Right kidney (tissue), 1 donor: ENCODE results near the gene PHF5A.

Source experiments
- DNase-seq: peaks from one replicate; pipeline ENCODE4 v3.0.0-alpha.2; 2016

Gene PHF5A

DNA sequence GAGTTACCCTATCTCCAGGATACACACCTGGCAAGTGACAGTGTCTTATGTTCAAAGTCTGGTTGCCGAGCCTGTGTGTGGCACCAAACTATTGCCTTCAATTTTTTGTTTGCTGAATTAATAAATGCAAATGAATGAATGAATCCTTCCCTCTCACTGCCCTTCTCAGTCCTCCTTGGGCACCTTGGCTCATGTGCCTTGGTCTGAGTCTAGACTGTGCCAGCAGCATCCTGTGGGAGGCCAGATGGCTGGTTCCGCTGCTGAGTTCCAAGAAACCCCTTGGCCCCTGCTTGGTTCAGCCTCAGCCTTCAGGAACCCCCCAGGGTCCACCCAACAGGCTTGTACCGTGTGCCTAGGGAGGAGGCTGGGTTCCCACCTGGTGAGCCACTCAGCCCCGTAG is 52.9 kb downstream of the PHF5A start:
- DNase-seq: no peak

DNA sequence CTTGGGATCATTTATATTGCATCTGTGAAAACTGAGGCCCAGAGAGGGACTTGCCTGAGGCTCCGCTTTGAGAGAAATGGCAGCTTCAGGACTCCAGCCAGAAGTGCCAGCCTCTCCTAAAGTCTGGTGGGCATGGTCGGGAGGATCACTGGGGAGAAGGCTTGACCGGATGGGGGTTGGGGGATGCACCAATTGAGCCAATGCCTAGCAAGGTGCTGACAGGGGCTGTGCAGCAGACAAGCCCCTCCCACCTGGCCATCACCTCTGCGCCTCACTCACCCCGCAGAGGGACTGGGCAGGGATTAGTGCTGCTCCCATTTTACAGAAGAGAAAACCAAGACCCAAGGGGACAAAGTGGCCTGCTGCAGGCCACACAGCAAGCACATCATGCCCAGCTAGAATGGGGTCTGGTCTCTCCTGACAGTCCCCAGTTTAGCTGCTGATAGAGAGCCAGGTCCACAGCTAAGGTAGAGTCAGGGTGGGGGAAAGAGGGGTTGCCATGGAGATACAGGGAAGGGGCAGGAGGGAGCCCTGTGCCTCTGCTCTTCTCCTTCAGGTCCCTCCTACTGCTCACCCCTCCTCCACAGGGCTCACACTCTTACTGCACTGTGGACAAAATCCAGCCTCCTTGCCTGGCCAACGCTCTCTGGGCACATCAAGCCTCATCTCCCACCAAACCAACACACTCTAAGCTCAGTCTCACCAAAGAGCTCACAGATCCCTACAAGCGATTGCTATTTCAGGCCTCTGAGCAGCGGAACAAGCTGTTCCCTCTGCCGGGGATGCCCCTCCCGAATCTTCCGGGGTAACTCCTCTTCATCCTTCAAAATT is 57.3 kb downstream of the PHF5A start:
- no peak for DNase-seq

DNA sequence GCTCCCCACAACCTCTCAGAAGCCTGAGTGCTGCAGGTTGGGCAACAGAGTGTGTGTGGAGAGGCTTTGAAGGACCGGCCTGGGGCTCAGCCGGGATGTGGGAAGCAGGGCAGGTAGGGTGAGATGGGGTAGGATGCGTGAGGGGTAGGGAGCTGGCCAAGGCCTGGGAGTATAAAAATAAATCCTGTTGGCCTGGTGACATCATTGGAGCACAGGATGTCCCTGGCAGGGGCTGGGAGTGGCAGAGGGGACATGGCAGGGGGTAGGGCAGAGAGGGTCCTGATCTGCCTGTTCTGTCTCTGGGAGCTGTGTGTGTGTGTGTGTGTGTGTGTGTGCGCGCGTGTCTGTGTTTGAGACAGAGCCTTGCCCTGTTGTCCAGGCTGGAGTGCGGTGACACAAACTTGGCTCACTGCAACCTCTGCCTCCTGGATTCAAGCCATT is 58.2 kb downstream of the PHF5A start:
- DNase-seq: no peak
